HG02763 (cell line): ENCODE results near the gene TBC1D24.
"Not testable (repeated sequence)": the region's sequence is repeated elsewhere in the genome, so short reads cannot be mapped to it uniquely, and the experiment has no call there.

Experiments used
- ATAC-seq: cut with Tn5 transposase; IDR thresholded peaks from one replicate; pipeline ENCODE4 v1.9.1; 2021; ENCODE audit warnings: mild to moderate bottlenecking, moderate library complexity; ENCODE audit not compliant: unreplicated experiment

The TBC1D24 gene

GRCh38 chr16:2554709-2555425 is 79.9 kb downstream of the TBC1D24 start:
- ATAC-seq: not testable (repeated sequence)
